GM11168 (cell line): Measurements from ENCODE around the gene CR2.

ENCODE experiments used
- in situ Hi-C: fragments of 300-500 bp; cut with MboI; formaldehyde crosslinking; loops from one replicate; pipeline ENCODE4 v1.12.0; 2022; ENCODE audit warnings: low sequenced_read_pairs; ENCODE audit not compliant: unreplicated experiment

Gene CR2

DNA sequence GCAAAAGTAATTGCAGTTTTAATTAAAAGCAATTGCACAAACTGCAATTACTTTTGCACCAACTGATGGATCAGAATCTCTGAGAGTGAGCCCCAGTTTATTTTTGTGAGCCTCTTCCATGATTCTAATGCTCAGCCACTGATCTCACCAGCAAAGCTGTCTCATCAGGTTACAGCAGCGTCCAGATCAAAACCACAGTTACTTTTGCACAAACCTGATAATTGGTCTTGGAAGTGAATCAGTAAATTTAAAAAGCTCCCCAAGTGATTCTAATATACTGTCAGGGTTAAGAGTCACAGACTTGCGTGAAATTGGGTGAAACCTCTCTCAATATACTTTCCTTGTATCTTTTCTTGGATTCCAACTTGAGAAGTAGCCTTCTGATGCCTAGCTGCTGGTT is 13.5 kb upstream of the CR2 start:
- in situ Hi-C loops, result no loop called here

DNA sequence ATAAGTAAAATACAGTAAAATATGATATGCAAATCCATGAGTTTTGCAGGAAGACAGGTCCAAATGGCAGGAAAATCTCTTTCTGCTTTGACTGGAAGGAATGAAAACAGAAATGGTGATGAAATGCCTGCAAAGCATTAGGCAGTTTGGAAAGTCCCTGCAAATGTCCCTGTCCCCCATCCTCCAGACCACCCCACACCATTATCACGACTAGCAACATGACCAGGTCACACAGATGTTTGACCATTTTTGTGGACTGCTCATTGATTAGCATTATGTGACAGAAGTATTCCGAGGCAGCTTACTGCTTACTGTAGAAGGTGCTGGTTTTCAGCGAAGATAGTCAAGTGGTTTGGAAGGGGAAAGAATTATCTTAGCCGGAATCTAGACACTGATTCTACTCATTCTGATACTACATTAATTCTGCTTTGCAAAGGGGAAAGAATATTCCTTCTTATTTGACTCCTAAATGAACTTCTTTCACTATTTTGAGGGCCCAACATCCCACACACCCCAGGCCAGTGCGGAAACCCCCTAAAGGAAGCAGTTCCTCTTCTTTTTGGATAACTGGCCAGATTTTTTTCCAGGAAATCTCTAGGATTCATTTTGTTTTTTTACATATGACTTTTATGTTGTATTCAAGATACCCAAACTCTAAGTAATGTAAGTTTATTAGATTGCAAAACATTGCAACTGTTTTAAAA is 9.5 kb upstream of the CR2 start:
- in situ Hi-C loops, result no loop called here

- in situ Hi-C loops, result no loop called here
Observed at GRCh38 chr1:207453710-207454045, 450 bp upstream of the CR2 start.

DNA sequence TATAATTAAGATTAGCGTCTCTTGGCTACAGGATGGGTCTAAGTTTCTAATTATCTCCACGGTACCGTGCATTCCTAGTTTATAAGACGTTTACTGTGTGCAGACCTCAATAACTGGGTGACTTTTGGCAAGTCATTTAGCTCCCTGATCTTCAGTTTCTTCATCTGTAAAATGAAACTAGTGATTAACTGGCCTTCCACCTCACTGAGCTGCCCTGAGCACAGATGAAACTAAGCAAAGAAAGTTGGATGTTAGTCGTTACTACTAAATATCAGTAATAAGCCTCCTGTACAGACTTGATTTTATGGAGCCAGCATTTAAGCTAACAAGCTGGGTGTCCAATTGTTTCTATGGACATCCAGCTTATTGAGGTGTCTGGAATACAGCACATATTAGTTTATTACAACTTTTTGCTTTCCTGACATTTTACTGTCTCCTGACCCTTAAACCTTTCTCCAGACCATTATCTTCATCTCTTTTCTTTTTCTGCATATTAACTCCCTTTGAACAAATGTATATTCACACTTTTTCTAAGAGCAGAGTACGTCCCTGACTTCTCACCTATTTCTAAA is 1.1 kb downstream of the CR2 start:
- in situ Hi-C loops, result no loop called here

- in situ Hi-C loops, result no loop called here
Observed at GRCh38 chr1:207458414-207458813, 4.3 kb downstream of the CR2 start.

GRCh38 chr1:207459008-207459407 is 4.9 kb downstream of the CR2 start:
- in situ Hi-C loops, result no loop called here

- in situ Hi-C loops, result no loop called here
Observed at GRCh38 chr1:207461649-207462048, 7.5 kb downstream of the CR2 start.

GRCh38 chr1:207462535-207462934 is 8.4 kb downstream of the CR2 start:
- in situ Hi-C loops, result no loop called here

DNA sequence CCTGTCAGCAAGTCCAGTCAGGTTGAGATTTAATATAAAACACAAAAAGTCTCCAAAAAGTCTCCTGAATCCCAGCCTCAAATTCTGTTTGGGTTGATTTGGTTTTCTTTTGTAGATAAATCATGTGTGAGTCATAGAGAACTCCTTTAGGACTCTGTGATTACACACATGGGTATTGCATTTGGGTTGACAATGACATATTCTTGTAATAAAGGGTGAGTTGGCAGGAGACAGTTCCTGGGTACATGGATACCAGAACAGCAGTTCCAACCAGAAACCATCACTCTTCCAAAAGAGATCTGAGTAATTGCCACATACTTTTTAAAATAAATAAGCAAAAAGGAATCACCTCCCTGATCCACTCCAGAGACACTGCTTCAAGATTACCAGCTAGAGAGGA is 8.9 kb downstream of the CR2 start:
- in situ Hi-C loops, result no loop called here

- in situ Hi-C loops, result no loop called here
Observed at GRCh38 chr1:207463571-207463970, 9.4 kb downstream of the CR2 start.

DNA sequence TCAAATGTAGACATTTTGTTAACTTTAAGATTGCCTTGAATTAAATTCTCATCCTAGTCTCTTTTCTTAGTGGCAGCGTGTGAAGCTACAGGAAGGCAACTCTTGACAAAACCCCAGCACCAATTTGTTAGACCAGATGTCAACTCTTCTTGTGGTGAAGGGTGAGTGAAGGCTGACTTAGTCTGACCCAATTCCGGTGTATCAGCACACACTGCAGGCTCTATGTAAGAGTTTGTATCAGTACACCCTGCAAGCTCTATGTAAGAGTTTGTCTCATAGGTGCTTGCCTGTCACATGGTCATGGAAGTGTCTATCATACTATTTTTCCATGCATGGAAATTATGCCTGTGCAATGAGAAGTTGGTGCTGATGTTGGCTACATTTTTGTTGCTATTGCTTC is 16.8 kb downstream of the CR2 start:
- in situ Hi-C loops, result no loop called here

DNA sequence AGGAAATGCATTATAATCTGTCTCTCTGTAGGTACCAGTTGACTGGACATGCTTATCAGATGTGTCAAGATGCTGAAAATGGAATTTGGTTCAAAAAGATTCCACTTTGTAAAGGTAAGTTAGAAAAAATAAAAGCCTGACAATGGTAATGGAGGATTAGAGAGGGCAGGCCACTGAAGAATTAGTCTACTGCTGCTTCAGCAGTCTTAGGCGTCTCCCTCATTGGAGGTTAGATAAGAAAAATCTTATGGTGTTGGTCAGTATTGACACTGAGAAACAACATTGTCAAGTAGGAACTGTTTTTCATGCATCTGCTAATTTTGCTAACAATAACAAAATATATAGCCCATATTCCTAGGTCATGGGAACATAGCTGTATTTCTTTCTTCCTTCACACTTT is 20.1 kb downstream of the CR2 start:
- in situ Hi-C loops, result no loop called here

- in situ Hi-C loops, result loop anchor here (5.0 kb wide), 1 partner anchor 69 kb away; no protein-coding TSS in a partner anchor
Observed at GRCh38 chr1:207486198-207486597, 32.1 kb downstream of the CR2 start.

- in situ Hi-C loops, result loop anchor here (5.0 kb wide), 1 partner anchor 70 kb away; no protein-coding TSS in a partner anchor
Observed at GRCh38 chr1:207487636-207488035, 33.5 kb downstream of the CR2 start.

DNA sequence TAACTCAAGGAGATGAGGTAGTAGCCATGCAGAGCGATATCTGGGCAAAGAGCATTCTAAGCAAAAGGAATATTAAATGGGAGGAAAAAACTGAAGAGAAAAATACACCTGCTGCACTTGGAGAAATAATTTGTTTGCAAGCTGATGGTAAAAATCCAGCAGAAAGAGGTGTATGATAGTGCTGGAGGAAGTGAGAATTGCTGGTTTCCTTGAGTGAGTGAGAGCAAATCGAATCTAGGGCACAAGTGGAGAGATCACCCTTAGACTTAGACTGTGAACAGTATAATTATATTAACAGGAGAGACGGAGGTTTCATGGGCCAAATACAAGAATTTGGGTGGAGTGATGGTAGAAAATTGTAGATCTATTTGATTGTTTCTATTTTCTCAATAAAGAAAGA is 39.1 kb downstream of the CR2 start:
- in situ Hi-C loops, result no loop called here

DNA sequence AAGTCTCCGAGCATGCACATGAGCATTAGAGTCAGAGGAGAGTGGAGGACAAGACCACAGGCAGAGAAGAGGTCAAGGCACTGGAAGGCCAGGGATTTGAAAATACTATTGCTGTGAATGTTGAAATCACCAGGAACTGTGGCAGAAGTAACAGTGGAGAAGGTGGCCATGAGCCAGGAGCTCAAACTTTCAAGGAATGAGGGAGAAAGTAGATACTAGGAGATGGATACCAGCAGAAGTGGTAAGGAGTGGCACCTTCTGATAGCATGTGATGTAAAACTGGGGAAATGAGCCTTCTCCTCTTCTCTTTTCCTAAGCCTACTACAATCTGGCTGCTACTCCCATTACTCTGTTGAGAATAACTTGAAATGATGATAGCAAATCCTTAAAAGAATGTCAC is 40.0 kb downstream of the CR2 start:
- in situ Hi-C loops, result no loop called here

DNA sequence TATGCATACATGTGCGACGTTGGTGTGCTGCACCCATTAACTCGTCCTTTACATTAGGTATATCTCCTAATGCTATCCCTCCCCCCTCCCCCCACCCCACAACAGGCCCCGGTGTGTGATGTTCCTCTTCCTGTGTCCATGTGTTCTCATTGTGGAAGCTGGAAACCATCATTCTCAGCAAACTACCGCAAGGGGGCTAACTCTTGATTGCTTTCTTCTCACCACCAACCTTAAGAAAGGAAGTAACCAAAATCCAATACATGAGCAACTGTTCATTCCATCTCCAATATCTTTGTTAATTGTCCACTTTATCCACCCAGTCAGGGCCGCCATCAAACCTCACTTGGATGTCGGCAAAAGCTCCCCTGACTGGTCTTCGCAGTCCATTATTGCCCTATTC is 41.2 kb downstream of the CR2 start:
- in situ Hi-C loops, result loop anchor here (5.0 kb wide), 1 partner anchor 408 kb away; the partner anchor contains the start of gene C4BPB

- in situ Hi-C loops, result loop anchor here (5.0 kb wide), 1 partner anchor 409 kb away; the partner anchor contains the start of gene C4BPB
Observed at GRCh38 chr1:207495801-207496792, 42.0 kb downstream of the CR2 start, which contains the start of gene CR1. TSS of gene CR1 (plus strand) at chr1:207496157. CDS start at chr1:207496268, 111 bp downstream.

GRCh38 chr1:207497941-207498340 is 43.8 kb downstream of the CR2 start:
- in situ Hi-C loops, result loop anchor here (5.0 kb wide), 1 partner anchor 411 kb away; the partner anchor contains the start of gene C4BPB

GRCh38 chr1:207499573-207499972 is 45.4 kb downstream of the CR2 start:
- in situ Hi-C loops, result loop anchor here (5.0 kb wide), 1 partner anchor 412 kb away; the partner anchor contains the start of gene C4BPB

GRCh38 chr1:207500306-207500705 is 46.2 kb downstream of the CR2 start:
- in situ Hi-C loops, result no loop called here
